CD4-positive, alpha-beta T cell treated with Interleukin-1 beta for 1 hour (primary cell): ENCODE data around the gene TP53I3.
"Not testable (repeated sequence)": the region's sequence is repeated elsewhere in the genome, so short reads cannot be mapped to it uniquely, and the experiment has no call there.

Experiments
- DNase-seq, 2 donors: peaks; one replicate each; pipeline ENCODE4 v3.0.0-alpha.2; 2020 to 2022

TP53I3 gene

DNA sequence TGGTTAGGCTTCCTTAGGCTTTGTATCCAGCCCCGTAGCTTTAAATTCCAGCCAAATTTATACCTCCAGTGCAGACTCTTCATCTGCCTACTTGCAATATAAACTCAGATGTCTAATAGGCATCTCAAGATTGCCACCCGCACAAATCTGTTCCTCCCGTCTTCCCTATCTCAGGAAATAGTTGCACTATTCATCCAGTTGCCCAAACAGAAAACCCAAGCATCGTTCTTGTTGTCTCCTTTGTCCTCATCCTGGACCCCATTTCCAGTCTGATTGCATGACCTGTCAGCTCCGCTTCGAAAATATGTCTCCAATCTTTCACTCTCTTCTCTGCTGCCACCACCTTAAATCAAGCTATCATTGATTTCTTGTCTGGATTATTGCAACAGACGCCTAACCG, 32.8 kb downstream of the TP53I3 start:
- no peak for DNase-seq

DNA sequence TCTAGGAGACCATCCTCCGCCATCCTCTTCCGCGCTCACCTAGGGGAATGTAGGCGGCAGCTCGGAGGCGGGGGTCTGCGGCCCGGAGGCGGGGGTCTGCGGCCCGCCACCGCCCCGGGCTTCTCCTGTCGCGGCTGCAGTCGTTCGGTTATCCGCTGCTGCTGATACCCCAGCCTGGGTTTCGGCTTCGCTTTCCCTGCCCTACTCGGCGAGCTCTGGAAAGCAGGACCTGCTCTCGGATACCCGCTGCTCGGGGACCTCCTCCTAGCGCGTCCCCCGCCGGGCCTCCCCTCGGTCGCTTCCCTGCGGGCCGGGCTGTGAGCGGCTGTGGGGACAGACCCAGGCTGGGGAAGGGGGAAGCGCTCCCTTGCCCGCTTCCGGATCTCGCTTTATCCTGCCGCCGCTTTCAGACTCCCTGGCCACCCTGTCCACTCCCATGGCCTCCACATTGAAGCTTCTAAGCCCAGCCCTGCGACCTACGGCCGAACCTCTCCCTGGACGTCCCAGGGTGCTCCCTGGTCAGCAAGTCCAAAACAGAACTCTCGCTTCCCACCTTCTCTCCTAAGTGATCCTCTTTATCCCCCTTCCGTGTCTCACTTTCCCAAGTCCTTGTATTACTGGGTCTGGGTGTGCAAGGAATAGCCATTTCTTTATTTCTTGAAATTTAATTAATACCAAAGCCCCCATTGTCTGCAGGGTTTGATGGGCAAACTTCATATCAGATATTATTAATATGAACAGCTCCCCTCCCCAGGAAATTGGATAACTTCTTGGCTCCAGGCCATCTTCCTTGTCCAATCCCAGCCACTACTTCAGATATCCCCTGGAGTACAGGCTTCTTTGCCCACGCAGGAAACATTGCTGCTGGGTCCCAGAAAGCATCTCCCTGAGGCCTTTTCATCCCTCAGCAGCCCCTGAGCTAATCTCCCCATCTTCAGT, 34.3 kb downstream of the TP53I3 start:
- peak in 1 of 2 donors; percentile 7 for DNase-seq

DNA sequence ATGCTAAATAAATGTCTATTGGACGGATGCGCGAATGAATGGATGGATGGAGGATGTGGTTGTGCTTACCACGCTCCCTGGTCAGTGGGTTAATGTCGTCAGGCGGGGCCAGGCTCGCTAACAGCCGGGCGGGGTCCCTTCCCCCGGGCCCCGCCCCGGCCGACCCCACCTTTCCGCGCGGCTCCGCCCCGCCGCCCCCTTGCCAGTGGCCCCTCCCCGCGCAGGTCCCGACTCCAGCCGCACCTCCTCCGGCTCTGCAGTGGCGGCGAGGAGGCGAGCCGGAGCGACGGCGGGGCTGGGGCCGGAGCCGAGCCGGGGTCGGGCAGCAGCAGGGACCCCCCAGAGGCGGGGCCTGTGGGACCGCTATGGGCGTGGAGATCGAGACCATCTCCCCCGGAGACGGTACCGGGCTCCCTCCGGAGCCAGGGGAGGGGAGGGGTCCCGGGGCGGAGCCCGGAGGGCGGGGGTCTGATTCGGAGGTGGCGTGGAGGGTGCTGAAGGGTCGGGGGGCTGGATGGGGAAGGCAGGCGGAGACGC, 35.1 kb downstream of the TP53I3 start, which contains the start of gene FKBP1B:
Gene FKBP1B, plus strand, starts transcription at position 257 of the 537 bp plus-strand sequence. Its CDS starts 109 bp downstream, at position 366.
- DNase-seq: peak; percentile 45 to 65

DNA sequence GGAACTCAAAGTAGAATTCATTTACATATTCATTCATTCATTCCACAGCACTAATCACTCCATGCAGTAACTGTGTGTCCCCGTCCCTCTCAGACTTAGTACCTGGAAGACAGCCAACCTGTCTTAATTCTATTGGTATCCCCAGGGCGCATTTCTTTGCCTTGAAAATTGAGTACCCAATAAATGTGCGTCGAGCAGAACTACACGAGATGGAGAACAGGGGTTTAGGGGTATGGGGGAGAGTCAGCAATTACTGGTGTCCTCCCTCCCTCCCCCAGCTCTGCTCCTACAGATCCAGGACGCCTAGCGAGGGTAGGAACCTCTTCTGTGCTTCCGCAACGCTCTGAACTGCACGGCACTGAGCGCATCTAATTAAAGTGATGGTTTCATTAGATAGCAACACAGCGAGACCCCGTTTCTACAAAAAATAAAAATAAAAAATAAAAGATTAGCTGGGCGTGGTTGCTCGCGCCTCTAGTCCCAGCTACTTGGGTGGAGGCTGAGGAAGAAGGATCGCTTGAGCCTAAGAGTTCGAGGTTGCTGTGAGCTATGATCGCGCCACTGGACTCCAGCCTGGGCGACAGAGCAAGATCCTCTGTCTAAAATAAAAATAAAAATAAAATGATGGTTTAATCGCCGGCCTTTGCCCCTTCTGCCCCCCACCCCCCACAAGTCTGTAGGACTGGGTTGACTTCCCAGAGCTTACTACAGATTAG, 35.7 kb downstream of the TP53I3 start:
- no peak for DNase-seq

DNA sequence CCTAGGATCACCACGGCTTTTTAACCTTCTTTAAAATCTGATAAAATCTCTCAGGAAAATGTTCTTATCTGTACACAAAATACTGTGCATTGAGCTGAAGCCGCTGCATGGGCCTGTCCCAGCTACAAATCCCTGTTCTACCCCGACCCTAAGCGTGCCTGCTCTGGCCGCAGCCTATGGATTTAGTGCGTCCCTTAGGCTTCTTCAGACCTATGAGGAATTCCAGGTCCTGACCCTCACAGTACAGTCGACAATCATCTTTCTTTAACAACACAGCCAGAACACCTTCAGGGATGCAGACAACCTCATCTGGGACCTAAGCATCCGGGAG, 37.0 kb downstream of the TP53I3 start:
- DNase-seq: no peak

DNA sequence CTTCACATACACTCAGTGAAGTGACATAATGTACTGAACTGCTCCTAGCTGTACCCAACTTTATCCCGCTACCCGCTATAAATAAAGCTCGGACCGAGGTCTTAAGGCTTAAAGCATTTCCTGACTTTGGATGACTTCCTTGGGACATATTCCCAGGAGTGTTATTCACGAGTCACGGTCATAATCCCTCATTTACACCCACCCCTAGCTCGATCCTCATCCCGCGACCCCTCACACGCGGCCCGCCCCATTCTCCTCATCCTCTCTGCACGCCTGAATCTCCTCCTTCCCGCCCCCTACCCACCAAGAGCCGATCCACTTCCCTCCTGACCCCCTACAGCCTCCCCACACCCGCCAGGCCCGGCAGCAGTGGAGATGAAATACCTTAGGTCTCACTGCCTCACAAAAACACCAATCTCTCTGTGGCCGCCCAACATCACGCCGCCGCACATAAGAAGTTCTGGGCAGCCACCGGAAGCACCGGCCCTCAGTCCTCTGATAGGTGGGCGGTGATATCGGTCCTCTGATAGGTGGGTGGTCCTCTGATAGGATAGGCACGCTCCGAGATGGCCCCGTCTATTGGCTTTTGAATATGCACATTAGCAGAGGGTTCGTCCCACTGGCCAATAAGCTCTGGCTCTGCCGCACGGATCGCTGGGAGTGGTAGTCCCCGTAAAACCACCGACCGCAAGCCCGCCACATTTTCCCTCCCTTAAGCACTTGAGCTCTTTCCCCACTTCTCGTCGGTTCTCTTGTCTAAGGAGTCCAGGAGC, 37.5 kb downstream of the TP53I3 start, which contains the start of gene WDCP:
Gene WDCP, minus strand, starts transcription at position 462 of the 773 bp plus-strand sequence. CDS start 7,897 bp downstream, outside the sequence.
- DNase-seq: peak; percentile 94 to 95

DNA sequence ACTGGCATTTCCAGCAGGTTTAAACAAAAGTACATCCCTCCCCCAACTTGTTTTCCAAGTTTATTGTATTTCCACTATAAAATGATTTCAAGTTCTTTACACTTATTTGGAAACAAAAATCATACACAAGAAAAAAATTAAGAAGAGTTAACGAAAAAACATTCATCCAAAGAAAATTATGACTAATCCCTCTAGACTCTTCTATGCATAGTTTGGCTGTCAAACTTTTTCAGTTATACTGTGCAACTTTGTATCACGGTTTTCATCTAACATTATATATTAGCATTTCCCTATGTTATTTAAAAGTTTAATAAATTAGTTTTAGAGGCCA, 38.1 kb downstream of the TP53I3 start:
- no peak for DNase-seq

DNA sequence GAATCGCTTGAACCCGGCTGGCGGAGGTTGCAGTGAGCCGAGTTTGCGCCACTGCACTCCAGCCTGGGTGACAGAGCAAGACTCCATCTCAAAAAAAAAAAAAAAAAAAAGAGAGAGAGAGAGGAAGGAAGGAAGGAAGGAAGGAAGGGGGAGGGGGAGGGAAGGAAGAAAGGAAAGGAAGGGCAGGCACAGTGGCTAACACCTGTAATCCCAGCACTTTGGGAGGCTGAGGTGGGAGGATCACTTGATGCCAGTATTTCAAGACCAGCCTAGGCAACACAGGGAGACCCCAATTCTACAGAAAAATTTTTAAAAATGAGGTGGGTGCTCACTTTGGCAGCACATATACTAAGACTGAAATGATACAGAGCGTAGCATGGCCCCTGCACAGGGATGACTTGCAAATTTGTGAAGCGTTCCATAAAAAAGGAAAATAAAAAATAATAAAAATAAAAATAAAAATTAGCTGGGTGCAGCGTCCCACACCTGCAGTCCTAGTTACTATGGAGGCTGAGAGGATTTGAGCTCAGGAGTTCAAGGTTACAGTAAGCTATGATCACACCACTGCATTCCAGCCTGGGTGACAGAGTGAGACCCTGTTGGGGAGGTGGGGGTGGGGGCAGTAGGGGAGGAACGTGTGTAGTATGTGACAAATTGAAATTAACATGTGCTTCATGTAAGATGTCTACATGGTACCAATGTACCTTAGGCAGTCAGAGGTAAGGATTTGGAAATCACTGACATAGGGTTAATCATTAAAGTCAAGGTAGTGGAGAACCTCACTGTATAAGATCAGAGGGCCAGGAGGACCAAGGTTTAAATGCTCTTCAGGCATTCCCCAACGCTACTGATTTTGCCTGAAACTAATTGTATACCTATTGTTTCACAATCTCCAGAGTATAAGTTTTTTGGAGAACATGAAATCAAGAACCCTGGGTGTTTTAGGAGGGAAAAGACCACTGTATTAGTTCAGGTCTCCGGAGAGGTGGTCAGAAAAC, 38.8 kb downstream of the TP53I3 start:
- no peak for DNase-seq

DNA sequence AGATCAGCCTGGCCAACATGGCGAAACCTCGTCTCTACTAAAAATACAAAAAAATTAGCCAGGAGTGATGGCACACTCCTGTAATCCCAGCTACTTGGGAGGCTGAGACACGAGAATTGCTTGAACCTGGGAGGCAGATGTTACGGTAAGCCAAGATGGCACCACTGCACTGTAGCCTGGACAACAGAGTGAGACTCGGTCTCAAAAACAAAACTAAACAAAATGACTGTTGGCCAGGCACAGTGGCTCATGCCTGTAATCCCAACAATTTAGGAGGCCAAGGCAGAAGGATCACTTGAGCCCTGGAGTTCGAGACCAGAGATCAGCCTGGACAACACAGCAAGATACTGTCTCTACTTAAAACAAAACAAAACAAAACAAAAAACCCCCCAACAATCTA, 41.5 kb downstream of the TP53I3 start:
- not testable (repeated sequence) for DNase-seq

DNA sequence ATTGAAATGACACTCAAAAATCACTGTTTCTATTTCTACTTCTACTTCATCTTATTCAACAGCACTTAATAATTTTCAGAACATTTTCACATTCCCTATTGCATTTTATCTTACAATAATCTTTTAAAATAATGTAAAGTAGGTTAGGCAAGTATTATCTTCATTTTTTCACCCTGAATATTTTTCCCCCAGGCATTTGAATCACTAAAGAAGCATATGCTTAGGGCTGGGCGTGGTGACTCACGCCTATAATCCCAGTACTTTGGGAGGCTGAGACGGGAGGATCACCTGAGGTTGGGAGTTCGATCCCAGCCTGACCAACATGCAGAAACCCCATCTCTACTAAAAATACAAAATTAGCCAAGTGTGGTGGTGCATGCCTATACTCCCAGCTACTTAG, 44.1 kb downstream of the TP53I3 start:
- DNase-seq: no peak

DNA sequence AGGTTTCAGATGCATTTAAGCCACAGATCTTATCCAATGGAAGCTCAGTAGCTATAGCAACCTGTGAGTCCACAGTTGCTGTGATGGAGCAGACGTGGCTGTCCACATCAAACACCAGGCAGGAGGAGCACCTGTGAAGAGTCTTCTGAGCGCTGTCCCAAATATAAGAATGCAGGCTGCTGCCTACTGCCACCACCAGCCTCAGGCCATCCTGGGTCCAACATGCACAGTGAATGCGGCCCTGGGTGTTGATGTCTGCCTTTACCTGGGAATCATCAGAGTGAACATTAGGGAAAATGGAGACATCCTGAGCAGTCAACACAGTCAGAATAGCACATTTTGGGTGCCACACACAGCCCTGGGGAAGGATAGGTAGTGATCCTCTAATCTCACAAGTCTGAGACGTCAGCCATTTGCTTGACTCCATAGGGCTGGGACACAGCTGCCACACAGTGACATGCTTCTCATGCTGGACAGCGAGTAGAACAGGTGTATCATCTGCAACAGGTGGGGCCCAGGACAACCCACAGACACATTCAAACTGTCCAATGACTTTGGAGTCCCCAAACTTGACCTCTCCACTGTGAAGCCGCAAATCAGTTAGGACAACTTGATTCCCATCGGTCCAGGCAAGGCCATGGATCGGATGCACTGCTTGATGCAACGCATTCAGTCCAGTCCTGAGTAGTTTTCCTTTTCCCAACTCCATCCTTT, 45.7 kb downstream of the TP53I3 start:
- DNase-seq: no peak
